Measurements from ENCODE around the gene STRN3.

The STRN3 gene

DNA sequence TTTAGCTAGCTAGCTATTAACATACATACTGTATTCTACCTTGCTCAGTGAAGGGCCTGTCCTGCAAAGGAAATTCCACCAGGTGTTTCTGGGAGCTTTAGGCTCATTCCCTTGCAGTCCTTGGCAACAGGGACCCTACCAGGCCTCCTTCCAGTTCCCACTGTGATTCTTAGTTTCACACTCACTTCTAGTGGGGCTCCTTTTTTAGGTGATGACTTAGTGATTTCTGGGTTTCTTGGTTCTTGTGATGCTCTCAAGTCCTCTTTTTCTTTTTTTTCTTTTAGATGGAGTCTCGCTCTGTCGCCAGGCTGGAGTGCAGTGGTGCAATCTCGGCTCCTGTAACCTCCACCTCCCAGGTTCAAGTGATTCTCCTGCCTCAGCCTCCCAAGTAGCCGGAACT lies 10.4 kb upstream of the STRN3 start:
- TF ChIP-seq, protein P1, sequence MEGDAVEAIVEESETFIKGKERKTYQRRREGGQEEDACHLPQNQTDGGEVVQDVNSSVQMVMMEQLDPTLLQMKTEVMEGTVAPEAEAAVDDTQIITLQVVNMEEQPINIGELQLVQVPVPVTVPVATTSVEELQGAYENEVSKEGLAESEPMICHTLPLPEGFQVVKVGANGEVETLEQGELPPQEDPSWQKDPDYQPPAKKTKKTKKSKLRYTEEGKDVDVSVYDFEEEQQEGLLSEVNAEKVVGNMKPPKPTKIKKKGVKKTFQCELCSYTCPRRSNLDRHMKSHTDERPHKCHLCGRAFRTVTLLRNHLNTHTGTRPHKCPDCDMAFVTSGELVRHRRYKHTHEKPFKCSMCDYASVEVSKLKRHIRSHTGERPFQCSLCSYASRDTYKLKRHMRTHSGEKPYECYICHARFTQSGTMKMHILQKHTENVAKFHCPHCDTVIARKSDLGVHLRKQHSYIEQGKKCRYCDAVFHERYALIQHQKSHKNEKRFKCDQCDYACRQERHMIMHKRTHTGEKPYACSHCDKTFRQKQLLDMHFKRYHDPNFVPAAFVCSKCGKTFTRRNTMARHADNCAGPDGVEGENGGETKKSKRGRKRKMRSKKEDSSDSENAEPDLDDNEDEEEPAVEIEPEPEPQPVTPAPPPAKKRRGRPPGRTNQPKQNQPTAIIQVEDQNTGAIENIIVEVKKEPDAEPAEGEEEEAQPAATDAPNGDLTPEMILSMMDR (IDR thresholded peaks at IDR 0.05; ENCODE audit: low read depth, low read length, poor library complexity, severe bottlenecking), result no peak
- no peak for TF ChIP-seq EZH2phosphoT487 (IDR thresholded peaks at IDR 0.05; ENCODE audit: borderline replicate concordance, low read length)
- H3F3A ChIP-seq (ENCODE audit: control insufficient read depth, insufficient read depth), result no peaks in the 10 kb centered on the region
- no peaks in the 10 kb centered on the region for H4K20me1 ChIP-seq (ENCODE audit: control insufficient read depth, insufficient read depth, low read depth, low read length)
- H3K79me2 ChIP-seq (ENCODE audit: control insufficient read depth, low read length), result no peaks in the 10 kb centered on the region
- no peaks in the 10 kb centered on the region for H3K36me3 ChIP-seq (ENCODE audit: control insufficient read depth, low read length)
- H3K27me3 ChIP-seq (ENCODE audit: control insufficient read depth, low read length), result no peaks in the 10 kb centered on the region
- no peak overlapping the region for H3K4me2 ChIP-seq (ENCODE audit: low read length)
- peaks cover 5% of the 10 kb centered on the region; the same call in 1 of the 2 replicates for H3K4me1 ChIP-seq (ENCODE audit: control insufficient read depth, low read length)
- H3K9me2 ChIP-seq (replicated peaks; ENCODE audit: control insufficient read depth, low read length), result no peaks in the 10 kb centered on the region
- no peak overlapping the region for H3K27ac ChIP-seq (ENCODE audit: low read depth, low read length)
- no peaks in the 10 kb centered on the region for H3K9me3 ChIP-seq (ENCODE audit: control insufficient read depth, insufficient read depth, low read length)
- H3K4me3 ChIP-seq (ENCODE audit: low read length), result no peak overlapping the region

DNA sequence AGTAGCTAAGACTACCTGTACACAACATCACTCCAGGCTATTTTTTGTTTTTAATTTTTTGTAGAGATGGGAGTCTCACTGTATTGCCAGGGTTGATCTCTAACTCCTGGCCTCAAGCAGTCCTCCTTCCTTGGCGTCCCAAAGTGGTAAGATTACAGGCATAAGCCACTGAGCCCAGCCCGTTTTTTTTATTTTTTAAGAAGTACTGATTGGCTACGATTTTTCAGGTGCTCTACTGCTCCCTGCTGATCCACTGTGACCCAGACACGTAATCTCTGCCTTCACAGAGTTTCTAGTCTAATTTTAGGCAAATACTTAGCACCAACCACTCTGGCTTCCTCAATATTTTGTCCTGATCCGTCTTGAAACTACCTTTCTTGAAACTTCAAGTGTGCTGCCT lies 4.3 kb upstream of the STRN3 start:
- no peak overlapping the region for H3K4me2 ChIP-seq (ENCODE audit: low read length)
- H3K9me2 ChIP-seq (replicated peaks; ENCODE audit: control insufficient read depth, low read length), result no peaks in the 10 kb centered on the region
- TF ChIP-seq, protein P1 (IDR thresholded peaks at IDR 0.05; ENCODE audit: low read depth, low read length, poor library complexity, severe bottlenecking), result no peak
- TF ChIP-seq EZH2phosphoT487 (IDR thresholded peaks at IDR 0.05; ENCODE audit: borderline replicate concordance, low read length), result no peak
- H4K20me1 ChIP-seq (ENCODE audit: control insufficient read depth, insufficient read depth, low read depth, low read length), result no peaks in the 10 kb centered on the region
- no peak overlapping the region for H3K27ac ChIP-seq (ENCODE audit: low read depth, low read length)
- H3F3A ChIP-seq (ENCODE audit: control insufficient read depth, insufficient read depth), result no peaks in the 10 kb centered on the region; the same call in 1 of the 2 replicates
- no peak overlapping the region for H3K4me3 ChIP-seq (ENCODE audit: low read length)
- peaks cover 25% of the 10 kb centered on the region for H3K79me2 ChIP-seq (ENCODE audit: control insufficient read depth, low read length)
- no peaks in the 10 kb centered on the region for H3K9me3 ChIP-seq (ENCODE audit: control insufficient read depth, insufficient read depth, low read length)
- no peaks in the 10 kb centered on the region for H3K27me3 ChIP-seq (ENCODE audit: control insufficient read depth, low read length)
- H3K4me1 ChIP-seq (ENCODE audit: control insufficient read depth, low read length), result peaks cover 17% of the 10 kb centered on the region
- H3K36me3 ChIP-seq (ENCODE audit: control insufficient read depth, low read length), result peaks cover 7% of the 10 kb centered on the region

DNA sequence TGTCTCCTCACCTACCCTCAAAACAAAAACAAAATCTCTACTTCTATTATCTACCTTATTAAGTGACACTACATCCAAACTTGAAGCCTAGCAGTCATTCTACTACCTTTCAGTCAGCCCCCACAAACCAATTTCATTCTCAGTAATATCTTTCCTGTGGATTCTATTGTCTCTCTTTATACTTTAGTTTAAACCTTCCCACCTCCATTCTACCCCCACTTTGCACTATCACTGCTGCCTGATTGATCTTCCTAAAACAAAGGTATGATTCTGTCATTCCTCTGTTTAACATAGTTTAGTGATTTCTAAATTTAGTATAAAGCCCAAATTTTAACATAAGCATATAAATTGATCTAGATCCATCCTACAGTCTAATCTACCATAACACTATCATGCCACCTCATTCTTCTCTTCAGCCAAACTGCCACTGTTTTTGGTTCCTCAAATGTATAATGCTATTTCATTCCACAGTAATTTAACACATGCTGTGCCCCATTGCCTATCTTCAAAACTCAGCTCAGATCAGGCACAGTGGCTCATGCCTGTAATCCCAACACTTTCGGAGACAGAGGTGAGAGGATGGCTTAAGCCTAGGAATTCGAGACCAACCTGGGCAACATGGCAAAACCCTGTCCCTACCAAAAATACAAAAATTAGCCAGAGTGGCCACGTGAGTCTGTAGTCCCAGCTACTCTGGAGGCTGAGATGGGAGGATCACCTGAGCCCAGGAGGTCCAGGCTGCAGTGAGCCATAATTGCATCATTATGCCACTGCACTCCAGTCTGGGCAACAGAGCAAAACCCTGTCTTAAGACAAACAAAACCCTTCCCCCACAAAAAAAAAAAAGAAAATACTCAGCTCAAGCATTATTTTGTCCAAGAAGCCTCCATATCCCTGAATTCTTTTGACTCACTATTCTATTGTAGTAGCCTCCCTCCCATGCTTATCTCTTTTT lies 3.1 kb upstream of the STRN3 start:
- H3F3A ChIP-seq (ENCODE audit: control insufficient read depth, insufficient read depth), result no peaks in the 10 kb centered on the region; the same call in 1 of the 2 replicates
- peaks cover 9% of the 10 kb centered on the region for H3K36me3 ChIP-seq (ENCODE audit: control insufficient read depth, low read length)
- H3K4me3 ChIP-seq (ENCODE audit: low read length), result no peak overlapping the region
- no peaks in the 10 kb centered on the region for H3K27me3 ChIP-seq (ENCODE audit: control insufficient read depth, low read length)
- H3K9me3 ChIP-seq (ENCODE audit: control insufficient read depth, insufficient read depth, low read length), result no peaks in the 10 kb centered on the region
- no peak overlapping the region for H3K4me2 ChIP-seq (ENCODE audit: low read length)
- 0 out of 2 replicates have a peak, but pooled peaks cover 6% of the 10 kb centered on the region for H4K20me1 ChIP-seq (ENCODE audit: control insufficient read depth, insufficient read depth, low read depth, low read length)
- no peak overlapping the region for H3K27ac ChIP-seq (ENCODE audit: low read depth, low read length)
- H3K79me2 ChIP-seq (ENCODE audit: control insufficient read depth, low read length), result peaks cover 37% of the 10 kb centered on the region
- TF ChIP-seq, protein P1 (IDR thresholded peaks at IDR 0.05; ENCODE audit: low read depth, low read length, poor library complexity, severe bottlenecking), result no peak
- no peak for TF ChIP-seq EZH2phosphoT487 (IDR thresholded peaks at IDR 0.05; ENCODE audit: borderline replicate concordance, low read length)
- H3K4me1 ChIP-seq (ENCODE audit: control insufficient read depth, low read length), result peaks cover 23% of the 10 kb centered on the region
- H3K9me2 ChIP-seq (replicated peaks; ENCODE audit: control insufficient read depth, low read length), result no peaks in the 10 kb centered on the region
